Measurements from ENCODE around the gene COPS9. TPM values are rescaled to one million over a fixed set of nuclear protein-coding genes. Genes with fewer than 3 reads are reported as not detected.

COPS9 gene
- total and polyA plus RNA-seq, 12 donors = 63.7 to 469 (median 152) TPM

GRCh38 chr2:240155745-240156390 lies 19.8 kb upstream of the COPS9 start:
- intact Hi-C loops (cut with DNase I) = no loop called here
- Histone ChIP-seq H3K27ac (no peak overlapping the region), H3K4me1 (replicated peaks in 1 of 2) (peaks cover 0 to 12% of the 10 kb centered on the region in 2 donors), H3K36me3 (replicated peaks in 1 of 2) (no peaks in the 10 kb centered on the region), H3K27me3 (no peaks in the 10 kb centered on the region), H3K9me3 (replicated peaks in 1 of 3) (no peaks in the 10 kb centered on the region), H3K4me3 (no peak overlapping the region)
- WGBS, 4 donors = 75 to 78% (median 77%) methylated on average over 13 of the region's 13 CpGs
- DNase-seq = no peak
- TF ChIP-seq CTCF (IDR thresholded peaks at IDR 0.05) (no peak), POLR2A (IDR thresholded peaks at IDR 0.05) (no peak)

GRCh38 chr2:240155048-240155744 lies 19.1 kb upstream of the COPS9 start:
- H3K36me3 ChIP-seq (replicated peaks in 1 of 2) = no peaks in the 10 kb centered on the region
- intact Hi-C loops (cut with DNase I) = no loop called here
- H3K9me3 ChIP-seq (replicated peaks in 1 of 3) = no peaks in the 10 kb centered on the region
- H3K4me3 ChIP-seq = no peak overlapping the region
- no peaks in the 10 kb centered on the region for H3K27me3 ChIP-seq
- no peak overlapping the region for H3K27ac ChIP-seq
- peaks cover 0 to 12% of the 10 kb centered on the region in 2 donors for H3K4me1 ChIP-seq (replicated peaks in 1 of 2)
- 51 to 61% (median 56%) methylated on average over 16 to 17 of the region's 17 CpGs for WGBS, 4 donors
- TF ChIP-seq POLR2A (IDR thresholded peaks at IDR 0.05) (no peak), CTCF (IDR thresholded peaks at IDR 0.05) (no peak)
- peak in 5 of 7 donors; percentile 35 to 44 (median 43) for DNase-seq

- peaks cover 5% of the 10 kb centered on the region for H3K27me3 ChIP-seq
- WGBS, 4 donors = 84 to 94% (median 88%) methylated on average over 6 to 8 of the region's 8 CpGs
- TF ChIP-seq CTCF (IDR thresholded peaks at IDR 0.05) (no peak), POLR2A (IDR thresholded peaks at IDR 0.05) (no peak)
- H3K36me3 ChIP-seq (replicated peaks in 1 of 2) = no peaks in the 10 kb centered on the region
- H3K27ac ChIP-seq = no peak overlapping the region
- intact Hi-C loops (cut with DNase I) = loop anchor here in 1 of 2 donors (5.0 kb wide), 1 partner anchor 288 kb away; no protein-coding TSS in a partner anchor
- no peak for DNase-seq
- H3K9me3 ChIP-seq (replicated peaks in 1 of 3) = no peaks in the 10 kb centered on the region
- peaks cover 0 to 9% of the 10 kb centered on the region in 2 donors for H3K4me1 ChIP-seq (replicated peaks in 1 of 2)
- H3K4me3 ChIP-seq = no peak overlapping the region
Observed at GRCh38 chr2:240154606-240155005, 18.5 kb upstream of the COPS9 start.

- H3K27ac ChIP-seq = no peak overlapping the region
- TF ChIP-seq POLR2A (IDR thresholded peaks at IDR 0.05) = no peak
- TF ChIP-seq CTCF (IDR thresholded peaks at IDR 0.05) = no peak
- no peaks in the 10 kb centered on the region for H3K36me3 ChIP-seq (replicated peaks in 1 of 2)
- peaks cover 6% of the 10 kb centered on the region for H3K27me3 ChIP-seq
- H3K4me1 ChIP-seq (replicated peaks in 1 of 2) = peaks cover 0 to 6% of the 10 kb centered on the region in 2 donors
- H3K9me3 ChIP-seq (replicated peaks in 1 of 3) = no peaks in the 10 kb centered on the region
- intact Hi-C loops (cut with DNase I) = loop anchor here in 1 of 2 donors (5.0 kb wide), 1 partner anchor 289 kb away; no protein-coding TSS in a partner anchor
- H3K4me3 ChIP-seq = no peak overlapping the region
- no peak for DNase-seq
- 67 to 91% (median 84%) methylated on average over 2 to 3 of the region's 3 CpGs for WGBS, 4 donors
Observed at GRCh38 chr2:240153418-240153817, 17.3 kb upstream of the COPS9 start.
